GM23338 (cell line): ENCODE data around the gene CFH. TPM values are rescaled to one million over a fixed set of nuclear protein-coding genes. Genes with fewer than 3 reads are reported as not detected.

Experiments used
- ATAC-seq: fragments of 200-7000 bp; cut with Tn5 transposase; 3 replicates; pipeline ENCODE4 v1.9.1; 2020
- DNase-seq: peaks from one replicate; pipeline ENCODE4 v3.0.0-alpha.2; 2015; ENCODE audit warnings: low spot score
- H2AFZ ChIP-seq: fragments of 200-600 bp; sonication (generic); 2 replicates; pipeline ENCODE4 v1.8.0; 2016; ENCODE audit warnings: antibody characterized with exemption, mild to moderate bottlenecking, moderate library complexity
- H3F3A ChIP-seq: fragments of 200-600 bp; sonication (generic); replicated peaks from 2 replicates; pipeline ENCODE4 v1.8.0; 2017; ENCODE audit warnings: antibody characterized with exemption, mixed run types, low read depth
- H3K27ac ChIP-seq: fragments of 200-600 bp; sonication (generic); 2 replicates; pipeline ENCODE4 v1.6.1; 2016; ENCODE audit warnings: low read depth
- H3K27me3 ChIP-seq: fragments of 200-600 bp; sonication (generic); 2 replicates; pipeline ENCODE4 v1.8.0; 2016; ENCODE audit warnings: mild to moderate bottlenecking, mixed run types, moderate library complexity; ENCODE audit not compliant: insufficient read depth
- H3K36me3 ChIP-seq: fragments of 200-600 bp; sonication (generic); 2 replicates; pipeline ENCODE4 v1.8.0; 2016; ENCODE audit warnings: mild to moderate bottlenecking; ENCODE audit not compliant: insufficient read depth
- H3K4me1 ChIP-seq: fragments of 200-600 bp; sonication (generic); 2 replicates; pipeline ENCODE4 v1.8.0; 2016; ENCODE audit warnings: mild to moderate bottlenecking, moderate library complexity; ENCODE audit not compliant: insufficient read depth
- H3K4me2 ChIP-seq: fragments of 200-600 bp; sonication (generic); 2 replicates; pipeline ENCODE4 v1.7.1; 2017; ENCODE audit warnings: mixed run types
- H3K4me3 ChIP-seq: fragments of 200-600 bp; sonication (generic); 2 replicates; pipeline ENCODE4 v1.6.1; 2016; ENCODE audit warnings: mixed run types
- H3K79me2 ChIP-seq: fragments of 200-600 bp; sonication (generic); replicated peaks from 2 replicates; pipeline ENCODE4 v1.8.0; 2017; ENCODE audit warnings: mild to moderate bottlenecking; ENCODE audit not compliant: insufficient read depth
- H3K9me2 ChIP-seq: fragments of 200-600 bp; sonication (generic); 2 replicates; pipeline ENCODE4 v1.8.0; 2017; ENCODE audit not compliant: insufficient read depth
- H4K20me1 ChIP-seq: fragments of 200-600 bp; sonication (generic); replicated peaks from 2 replicates; pipeline ENCODE4 v1.8.0; 2017; ENCODE audit warnings: mild to moderate bottlenecking; ENCODE audit not compliant: insufficient read depth
- H3K27ac Mint-ChIP-seq: 2 replicates; pipeline ENCODE4 v1.8.0; 2020; ENCODE audit warnings: inconsistent platforms, mild to moderate bottlenecking, moderate library complexity, mixed read lengths
- H3K27me3 Mint-ChIP-seq: 3 replicates; pipeline ENCODE4 v1.8.0; 2022; ENCODE audit warnings: low read depth, mild to moderate bottlenecking, moderate library complexity, mixed read lengths, inconsistent platforms; ENCODE audit not compliant: insufficient read depth, poor library complexity
- H3K36me3 Mint-ChIP-seq: 3 replicates; pipeline ENCODE4 v1.8.0; 2021; ENCODE audit warnings: low read depth, mild to moderate bottlenecking, inconsistent platforms, moderate library complexity, mixed read lengths
- H3K4me1 Mint-ChIP-seq: 3 replicates; pipeline ENCODE4 v1.8.0; 2020; ENCODE audit warnings: mild to moderate bottlenecking, inconsistent platforms, mixed read lengths
- H3K4me3 Mint-ChIP-seq: 3 replicates; pipeline ENCODE4 v1.8.0; 2021; ENCODE audit warnings: moderate library complexity, mild to moderate bottlenecking, inconsistent platforms, mixed read lengths
- H3K9me3 Mint-ChIP-seq: 3 replicates; pipeline ENCODE4 v1.8.0; 2020; ENCODE audit warnings: moderate library complexity, mild to moderate bottlenecking, inconsistent platforms, mixed read lengths
- EZH2phosphoT487 ChIP-seq: fragments of 200-600 bp; sonication (generic); IDR thresholded peaks from one replicate; pipeline ENCODE4 v1.8.1; 2018; ENCODE audit warnings: antibody characterized with exemption; ENCODE audit not compliant: unreplicated experiment
- JUNB ChIP-seq: IDR thresholded peaks from one replicate; pipeline ENCODE4 v1.6.1; 2016; ENCODE audit warnings: antibody characterized with exemption; ENCODE audit not compliant: unreplicated experiment
- POLR2AphosphoS5 ChIP-seq: IDR thresholded peaks from 2 replicates; pipeline ENCODE4 v1.6.1; 2016; ENCODE audit warnings: antibody characterized with exemption, low read depth
- STAT1 ChIP-seq: IDR thresholded peaks from one replicate; pipeline ENCODE4 v1.6.1; 2016; ENCODE audit warnings: antibody characterized with exemption; ENCODE audit not compliant: unreplicated experiment
- ZNF114 ChIP-seq: fragments of 250-450 bp; sonication (Bioruptor Pico); IDR thresholded peaks from 2 replicates; pipeline ENCODE4 v1.5.0; 2020; ENCODE audit warnings: mild to moderate bottlenecking, moderate library complexity
- ZNF331 ChIP-seq: fragments of 250-450 bp; sonication (Bioruptor Pico); IDR thresholded peaks from 2 replicates; pipeline ENCODE4 v1.5.0; 2020; ENCODE audit warnings: low read depth, mild to moderate bottlenecking, moderate library complexity
- polyA plus RNA-seq: library from polyadenylated mRNA; unstranded; fragments of >200 nt; fragmentation: Nextera tagmentation; extraction: Ambion mirVana; gene quantifications from 2 replicates; pipeline ENCODE4 v1.2.1, GENCODE V29; 2016
- total RNA-seq: library from RNA; depleted of rRNA; stranded (reverse); fragments of >200 nt; shearing (Covaris generic); gene quantifications from 2 replicates; pipeline ENCODE4 v1.2.3, GENCODE V29; 2014
- TF ChIP-seq, protein P1 (sequence below): IDR thresholded peaks from one replicate; pipeline ENCODE4 v1.6.1; 2018; ENCODE audit warnings: antibody characterized with exemption; ENCODE audit not compliant: unreplicated experiment
- TF ChIP-seq, protein P2 (sequence below): fragments of 250-450 bp; sonication (Bioruptor Pico); IDR thresholded peaks from 2 replicates; pipeline ENCODE4 v1.5.0; 2020; ENCODE audit warnings: mild to moderate bottlenecking, moderate library complexity
- TF ChIP-seq, protein P3 (sequence below), 2 experiments: fragments of 200-600 bp in 1 of 2; sonication (generic) in 1 of 2; conservative IDR thresholded peaks; 2 replicates each; pipeline versions ENCODE4 v1.5.1 to v1.6.1; 2016 to 2017; ENCODE audit warnings: antibody characterized with exemption in 2 of 2, low read depth in 2 of 2, mild to moderate bottlenecking in 2 of 2, moderate library complexity in 1 of 2

Gene CFH
- total and polyA plus RNA-seq, 2 experiments from 2014 or later, result not detected

DNA sequence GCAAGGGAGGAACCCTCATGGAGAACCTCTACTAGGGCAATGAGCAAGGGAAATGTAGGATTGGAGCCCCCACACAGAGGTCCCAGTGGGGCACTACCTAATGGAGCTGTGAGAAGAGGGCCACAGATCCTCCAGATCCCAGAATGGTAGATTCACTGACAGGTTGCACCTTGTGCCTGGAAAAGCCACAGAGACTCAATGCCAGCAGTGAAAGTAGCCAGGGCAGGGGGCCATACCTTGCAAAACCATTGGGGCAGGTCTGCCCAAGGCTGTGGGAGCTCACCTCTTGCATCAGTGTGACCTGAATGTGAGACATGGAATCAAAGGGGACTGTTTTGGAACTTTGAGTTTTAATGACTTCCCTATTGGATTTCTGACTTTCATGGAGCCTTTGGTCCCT lies 17.9 kb downstream of the CFH start:
- no peak overlapping the region for H3K27ac ChIP-seq
- H3K4me2 ChIP-seq, result no peak overlapping the region
- no peaks in the 10 kb centered on the region for H3F3A ChIP-seq
- peaks cover 14% of the 10 kb centered on the region; the same call in 2 of the 3 replicates for H3K36me3 Mint-ChIP-seq
- ATAC-seq (no peak), DNase-seq (no peak)
- H3K27ac Mint-ChIP-seq, result no peak overlapping the region
- H3K27me3 Mint-ChIP-seq, result no peaks in the 10 kb centered on the region
- H3K4me1 ChIP-seq, result no peaks in the 10 kb centered on the region
- H3K9me2 ChIP-seq, result peaks cover 17% of the 10 kb centered on the region; the same call in 1 of the 2 replicates
- H3K4me3 ChIP-seq, result no peak overlapping the region
- H4K20me1 ChIP-seq, result no peaks in the 10 kb centered on the region
- no peaks in the 10 kb centered on the region for H3K79me2 ChIP-seq
- H3K4me1 Mint-ChIP-seq, result no peaks in the 10 kb centered on the region
- H3K4me3 Mint-ChIP-seq, result no peak overlapping the region
- TF ChIP-seq, protein P1, sequence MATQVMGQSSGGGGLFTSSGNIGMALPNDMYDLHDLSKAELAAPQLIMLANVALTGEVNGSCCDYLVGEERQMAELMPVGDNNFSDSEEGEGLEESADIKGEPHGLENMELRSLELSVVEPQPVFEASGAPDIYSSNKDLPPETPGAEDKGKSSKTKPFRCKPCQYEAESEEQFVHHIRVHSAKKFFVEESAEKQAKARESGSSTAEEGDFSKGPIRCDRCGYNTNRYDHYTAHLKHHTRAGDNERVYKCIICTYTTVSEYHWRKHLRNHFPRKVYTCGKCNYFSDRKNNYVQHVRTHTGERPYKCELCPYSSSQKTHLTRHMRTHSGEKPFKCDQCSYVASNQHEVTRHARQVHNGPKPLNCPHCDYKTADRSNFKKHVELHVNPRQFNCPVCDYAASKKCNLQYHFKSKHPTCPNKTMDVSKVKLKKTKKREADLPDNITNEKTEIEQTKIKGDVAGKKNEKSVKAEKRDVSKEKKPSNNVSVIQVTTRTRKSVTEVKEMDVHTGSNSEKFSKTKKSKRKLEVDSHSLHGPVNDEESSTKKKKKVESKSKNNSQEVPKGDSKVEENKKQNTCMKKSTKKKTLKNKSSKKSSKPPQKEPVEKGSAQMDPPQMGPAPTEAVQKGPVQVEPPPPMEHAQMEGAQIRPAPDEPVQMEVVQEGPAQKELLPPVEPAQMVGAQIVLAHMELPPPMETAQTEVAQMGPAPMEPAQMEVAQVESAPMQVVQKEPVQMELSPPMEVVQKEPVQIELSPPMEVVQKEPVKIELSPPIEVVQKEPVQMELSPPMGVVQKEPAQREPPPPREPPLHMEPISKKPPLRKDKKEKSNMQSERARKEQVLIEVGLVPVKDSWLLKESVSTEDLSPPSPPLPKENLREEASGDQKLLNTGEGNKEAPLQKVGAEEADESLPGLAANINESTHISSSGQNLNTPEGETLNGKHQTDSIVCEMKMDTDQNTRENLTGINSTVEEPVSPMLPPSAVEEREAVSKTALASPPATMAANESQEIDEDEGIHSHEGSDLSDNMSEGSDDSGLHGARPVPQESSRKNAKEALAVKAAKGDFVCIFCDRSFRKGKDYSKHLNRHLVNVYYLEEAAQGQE, result no peak
- TF ChIP-seq JUNB (no peak), EZH2phosphoT487 (no peak), POLR2AphosphoS5 (no peak), ZNF331 (CRISPR knock-in tag) (no peak), STAT1 (no peak), ZNF114 (CRISPR knock-in tag) (no peak)
- TF ChIP-seq, protein P2, sequence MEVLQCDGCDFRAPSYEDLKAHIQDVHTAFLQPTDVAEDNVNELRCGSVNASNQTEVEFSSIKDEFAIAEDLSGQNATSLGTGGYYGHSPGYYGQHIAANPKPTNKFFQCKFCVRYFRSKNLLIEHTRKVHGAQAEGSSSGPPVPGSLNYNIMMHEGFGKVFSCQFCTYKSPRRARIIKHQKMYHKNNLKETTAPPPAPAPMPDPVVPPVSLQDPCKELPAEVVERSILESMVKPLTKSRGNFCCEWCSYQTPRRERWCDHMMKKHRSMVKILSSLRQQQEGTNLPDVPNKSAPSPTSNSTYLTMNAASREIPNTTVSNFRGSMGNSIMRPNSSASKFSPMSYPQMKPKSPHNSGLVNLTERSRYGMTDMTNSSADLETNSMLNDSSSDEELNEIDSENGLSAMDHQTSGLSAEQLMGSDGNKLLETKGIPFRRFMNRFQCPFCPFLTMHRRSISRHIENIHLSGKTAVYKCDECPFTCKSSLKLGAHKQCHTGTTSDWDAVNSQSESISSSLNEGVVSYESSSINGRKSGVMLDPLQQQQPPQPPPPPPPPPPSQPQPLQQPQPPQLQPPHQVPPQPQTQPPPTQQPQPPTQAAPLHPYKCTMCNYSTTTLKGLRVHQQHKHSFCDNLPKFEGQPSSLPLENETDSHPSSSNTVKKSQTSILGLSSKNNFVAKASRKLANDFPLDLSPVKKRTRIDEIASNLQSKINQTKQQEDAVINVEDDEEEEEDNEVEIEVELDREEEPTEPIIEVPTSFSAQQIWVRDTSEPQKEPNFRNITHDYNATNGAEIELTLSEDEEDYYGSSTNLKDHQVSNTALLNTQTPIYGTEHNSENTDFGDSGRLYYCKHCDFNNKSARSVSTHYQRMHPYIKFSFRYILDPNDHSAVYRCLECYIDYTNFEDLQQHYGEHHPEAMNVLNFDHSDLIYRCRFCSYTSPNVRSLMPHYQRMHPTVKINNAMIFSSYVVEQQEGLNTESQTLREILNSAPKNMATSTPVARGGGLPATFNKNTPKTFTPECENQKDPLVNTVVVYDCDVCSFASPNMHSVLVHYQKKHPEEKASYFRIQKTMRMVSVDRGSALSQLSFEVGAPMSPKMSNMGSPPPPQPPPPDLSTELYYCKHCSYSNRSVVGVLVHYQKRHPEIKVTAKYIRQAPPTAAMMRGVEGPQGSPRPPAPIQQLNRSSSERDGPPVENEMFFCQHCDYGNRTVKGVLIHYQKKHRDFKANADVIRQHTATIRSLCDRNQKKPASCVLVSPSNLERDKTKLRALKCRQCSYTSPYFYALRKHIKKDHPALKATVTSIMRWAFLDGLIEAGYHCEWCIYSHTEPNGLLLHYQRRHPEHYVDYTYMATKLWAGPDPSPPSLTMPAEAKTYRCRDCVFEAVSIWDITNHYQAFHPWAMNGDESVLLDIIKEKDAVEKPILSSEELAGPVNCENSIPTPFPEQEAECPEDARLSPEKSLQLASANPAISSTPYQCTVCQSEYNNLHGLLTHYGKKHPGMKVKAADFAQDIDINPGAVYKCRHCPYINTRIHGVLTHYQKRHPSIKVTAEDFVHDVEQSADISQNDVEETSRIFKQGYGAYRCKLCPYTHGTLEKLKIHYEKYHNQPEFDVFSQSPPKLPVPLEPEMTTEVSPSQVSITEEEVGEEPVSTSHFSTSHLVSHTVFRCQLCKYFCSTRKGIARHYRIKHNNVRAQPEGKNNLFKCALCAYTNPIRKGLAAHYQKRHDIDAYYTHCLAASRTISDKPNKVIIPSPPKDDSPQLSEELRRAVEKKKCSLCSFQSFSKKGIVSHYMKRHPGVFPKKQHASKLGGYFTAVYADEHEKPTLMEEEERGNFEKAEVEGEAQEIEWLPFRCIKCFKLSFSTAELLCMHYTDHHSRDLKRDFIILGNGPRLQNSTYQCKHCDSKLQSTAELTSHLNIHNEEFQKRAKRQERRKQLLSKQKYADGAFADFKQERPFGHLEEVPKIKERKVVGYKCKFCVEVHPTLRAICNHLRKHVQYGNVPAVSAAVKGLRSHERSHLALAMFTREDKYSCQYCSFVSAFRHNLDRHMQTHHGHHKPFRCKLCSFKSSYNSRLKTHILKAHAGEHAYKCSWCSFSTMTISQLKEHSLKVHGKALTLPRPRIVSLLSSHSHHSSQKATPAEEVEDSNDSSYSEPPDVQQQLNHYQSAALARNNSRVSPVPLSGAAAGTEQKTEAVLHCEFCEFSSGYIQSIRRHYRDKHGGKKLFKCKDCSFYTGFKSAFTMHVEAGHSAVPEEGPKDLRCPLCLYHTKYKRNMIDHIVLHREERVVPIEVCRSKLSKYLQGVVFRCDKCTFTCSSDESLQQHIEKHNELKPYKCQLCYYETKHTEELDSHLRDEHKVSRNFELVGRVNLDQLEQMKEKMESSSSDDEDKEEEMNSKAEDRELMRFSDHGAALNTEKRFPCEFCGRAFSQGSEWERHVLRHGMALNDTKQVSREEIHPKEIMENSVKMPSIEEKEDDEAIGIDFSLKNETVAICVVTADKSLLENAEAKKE (CRISPR knock-in tag), result no peak
- TF ChIP-seq, protein P3, sequence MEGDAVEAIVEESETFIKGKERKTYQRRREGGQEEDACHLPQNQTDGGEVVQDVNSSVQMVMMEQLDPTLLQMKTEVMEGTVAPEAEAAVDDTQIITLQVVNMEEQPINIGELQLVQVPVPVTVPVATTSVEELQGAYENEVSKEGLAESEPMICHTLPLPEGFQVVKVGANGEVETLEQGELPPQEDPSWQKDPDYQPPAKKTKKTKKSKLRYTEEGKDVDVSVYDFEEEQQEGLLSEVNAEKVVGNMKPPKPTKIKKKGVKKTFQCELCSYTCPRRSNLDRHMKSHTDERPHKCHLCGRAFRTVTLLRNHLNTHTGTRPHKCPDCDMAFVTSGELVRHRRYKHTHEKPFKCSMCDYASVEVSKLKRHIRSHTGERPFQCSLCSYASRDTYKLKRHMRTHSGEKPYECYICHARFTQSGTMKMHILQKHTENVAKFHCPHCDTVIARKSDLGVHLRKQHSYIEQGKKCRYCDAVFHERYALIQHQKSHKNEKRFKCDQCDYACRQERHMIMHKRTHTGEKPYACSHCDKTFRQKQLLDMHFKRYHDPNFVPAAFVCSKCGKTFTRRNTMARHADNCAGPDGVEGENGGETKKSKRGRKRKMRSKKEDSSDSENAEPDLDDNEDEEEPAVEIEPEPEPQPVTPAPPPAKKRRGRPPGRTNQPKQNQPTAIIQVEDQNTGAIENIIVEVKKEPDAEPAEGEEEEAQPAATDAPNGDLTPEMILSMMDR (conservative IDR thresholded peaks at IDR 0.05; ENCODE audit: low read depth in 2 of 2), result no peak
- H3K9me3 Mint-ChIP-seq, result peaks cover 13% of the 10 kb centered on the region; the same call in 2 of the 3 replicates
- no peaks in the 10 kb centered on the region for H3K27me3 ChIP-seq
- no peaks in the 10 kb centered on the region for H3K36me3 ChIP-seq
- no peak overlapping the region; the same call in 1 of the 2 replicates for H2AFZ ChIP-seq
